AG09319 (cell line): ENCODE measurements around the gene FFAR2.

ENCODE experiments used
- DNase-seq: peaks from one replicate; pipeline ENCODE4 v3.0.0-alpha.2; 2010; ENCODE audit warnings: low read depth; ENCODE audit errors: extremely low read depth
- TF ChIP-seq, protein P1 (sequence below): IDR thresholded peaks from 2 replicates; pipeline ENCODE4 v1.5.1; 2011; ENCODE audit warnings: low read depth, mild to moderate bottlenecking, inconsistent platforms, low read length, moderate library complexity

FFAR2 gene

DNA sequence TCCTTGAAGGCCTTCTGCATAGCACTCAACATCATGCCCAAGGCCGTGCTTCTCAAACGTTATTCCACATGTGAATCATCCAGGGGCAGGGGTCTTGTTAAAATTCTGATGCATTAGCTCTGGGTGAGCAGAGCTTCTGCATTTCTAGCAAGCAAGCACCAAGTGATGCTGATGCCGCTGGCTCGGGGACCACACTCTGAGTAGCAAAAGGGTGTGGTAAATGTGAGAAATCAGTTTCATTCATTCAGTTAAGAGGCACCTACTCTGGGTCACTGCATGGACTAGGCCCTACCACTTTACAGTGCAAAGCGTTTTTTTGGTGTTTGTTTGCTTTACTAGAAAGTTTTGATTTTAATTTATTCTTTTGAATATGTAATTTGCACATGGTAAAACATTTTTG is 35.0 kb downstream of the FFAR2 start:
- TF ChIP-seq, protein P1, sequence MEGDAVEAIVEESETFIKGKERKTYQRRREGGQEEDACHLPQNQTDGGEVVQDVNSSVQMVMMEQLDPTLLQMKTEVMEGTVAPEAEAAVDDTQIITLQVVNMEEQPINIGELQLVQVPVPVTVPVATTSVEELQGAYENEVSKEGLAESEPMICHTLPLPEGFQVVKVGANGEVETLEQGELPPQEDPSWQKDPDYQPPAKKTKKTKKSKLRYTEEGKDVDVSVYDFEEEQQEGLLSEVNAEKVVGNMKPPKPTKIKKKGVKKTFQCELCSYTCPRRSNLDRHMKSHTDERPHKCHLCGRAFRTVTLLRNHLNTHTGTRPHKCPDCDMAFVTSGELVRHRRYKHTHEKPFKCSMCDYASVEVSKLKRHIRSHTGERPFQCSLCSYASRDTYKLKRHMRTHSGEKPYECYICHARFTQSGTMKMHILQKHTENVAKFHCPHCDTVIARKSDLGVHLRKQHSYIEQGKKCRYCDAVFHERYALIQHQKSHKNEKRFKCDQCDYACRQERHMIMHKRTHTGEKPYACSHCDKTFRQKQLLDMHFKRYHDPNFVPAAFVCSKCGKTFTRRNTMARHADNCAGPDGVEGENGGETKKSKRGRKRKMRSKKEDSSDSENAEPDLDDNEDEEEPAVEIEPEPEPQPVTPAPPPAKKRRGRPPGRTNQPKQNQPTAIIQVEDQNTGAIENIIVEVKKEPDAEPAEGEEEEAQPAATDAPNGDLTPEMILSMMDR, result no peak
- no peak for DNase-seq

DNA sequence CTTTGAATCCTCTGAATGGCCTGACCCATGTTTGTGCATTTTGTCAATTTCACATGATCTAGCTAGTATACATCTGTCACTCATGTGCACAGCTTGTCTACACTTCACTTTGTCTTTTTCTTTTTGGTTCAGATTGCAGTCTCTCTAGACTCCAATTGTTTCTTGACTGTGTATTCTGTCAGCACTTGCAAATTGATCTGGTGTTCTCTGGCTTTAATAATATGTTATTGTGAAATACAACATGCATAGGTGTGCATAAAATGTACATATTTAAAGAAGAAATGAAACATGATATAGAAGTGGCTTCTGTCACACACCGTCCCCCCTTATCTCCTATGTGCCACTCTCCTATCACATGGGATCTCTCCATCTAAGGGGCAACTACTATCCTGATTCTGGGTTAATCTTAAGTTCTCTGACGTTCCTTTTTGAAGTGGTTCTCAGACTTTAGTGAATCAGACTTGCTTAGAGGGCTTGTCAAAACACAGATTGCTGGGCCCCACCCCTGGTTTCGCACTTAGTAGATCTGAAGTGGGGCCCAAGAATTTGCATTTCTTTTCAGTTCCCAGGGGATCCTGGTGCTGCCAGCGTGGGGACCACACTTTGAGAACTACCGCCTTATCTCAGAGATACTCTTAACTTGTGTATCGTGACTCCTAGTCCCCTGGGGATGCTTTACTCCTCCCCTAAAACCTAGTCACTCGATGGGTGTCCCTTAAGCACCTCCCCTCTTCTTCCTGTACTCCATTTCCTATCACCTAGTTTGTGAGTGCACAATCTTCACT is 36.4 kb downstream of the FFAR2 start:
- TF ChIP-seq, protein P1, result no peak

DNA sequence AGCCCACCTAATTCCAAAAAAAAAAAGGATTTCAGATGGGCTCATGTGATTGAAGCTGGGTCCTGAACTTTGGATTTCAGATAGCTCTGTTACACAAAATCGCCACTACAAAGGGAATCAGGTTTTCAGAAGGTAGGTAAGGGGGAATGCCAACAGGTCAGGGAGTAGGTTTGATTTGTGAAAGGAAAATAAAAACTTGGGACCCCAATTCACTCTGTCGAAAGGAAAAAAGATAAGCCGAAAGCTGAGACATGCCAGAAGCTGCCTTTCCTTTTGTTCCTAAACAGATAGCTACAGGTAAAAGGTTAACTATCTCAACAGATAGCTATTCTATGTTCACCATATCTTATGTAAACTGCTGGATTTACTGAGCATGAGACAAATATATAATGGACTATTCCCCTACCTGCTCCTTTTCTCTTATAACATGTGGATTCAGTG is 38.2 kb downstream of the FFAR2 start:
- TF ChIP-seq, protein P1, result no peak
- DNase-seq, result no peak

More for the DNA sequence above, 36.4 kb downstream of the FFAR2 start:
- no peak for DNase-seq

DNA sequence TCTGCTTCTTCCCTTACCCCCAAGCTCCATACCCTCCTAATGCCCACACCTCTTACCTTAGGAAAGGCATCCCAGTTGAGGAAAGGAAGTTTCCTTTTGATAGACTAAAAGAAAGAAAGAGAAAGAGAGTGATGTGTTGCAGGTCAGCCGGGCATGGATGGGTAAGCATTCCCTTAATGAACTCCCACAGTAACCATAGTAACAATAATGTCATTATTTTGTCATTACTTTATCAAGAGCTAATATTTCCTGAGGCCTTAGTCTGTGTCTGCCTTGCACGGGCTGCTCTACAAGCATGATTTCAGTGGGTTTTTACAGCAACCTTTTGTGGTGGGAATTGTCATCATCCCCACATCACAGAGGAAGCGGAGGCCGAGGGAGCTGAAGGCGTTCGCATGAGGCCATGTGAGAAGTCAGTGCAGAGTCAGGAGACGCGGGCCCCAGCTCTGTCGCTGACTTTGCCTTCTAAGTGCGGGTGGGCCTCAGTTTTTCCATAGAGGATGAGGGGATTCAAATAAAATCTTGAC is 39.7 kb downstream of the FFAR2 start:
- DNase-seq, result no peak
- TF ChIP-seq, protein P1, result no peak

DNA sequence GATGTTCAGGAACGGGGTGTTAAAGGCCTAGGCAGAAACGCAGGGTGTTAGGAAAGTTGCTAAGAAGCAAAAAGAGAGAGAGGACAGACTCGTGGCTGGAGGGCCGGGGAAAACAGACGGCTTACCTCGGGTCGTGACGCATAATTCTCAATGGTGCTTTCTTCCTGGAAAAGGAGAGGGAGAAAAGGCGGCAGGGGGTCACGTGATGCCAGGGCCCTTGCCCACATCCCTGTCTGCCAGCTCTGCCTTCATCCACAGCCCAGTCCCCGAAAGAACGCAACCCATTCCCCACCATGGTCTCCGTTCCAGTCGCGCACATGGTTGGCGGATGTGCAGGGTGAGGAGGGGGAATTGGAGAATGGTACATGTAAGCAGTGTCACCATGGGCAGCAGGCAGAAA is 40.6 kb downstream of the FFAR2 start:
- DNase-seq, result no peak
- TF ChIP-seq, protein P1, result no peak

DNA sequence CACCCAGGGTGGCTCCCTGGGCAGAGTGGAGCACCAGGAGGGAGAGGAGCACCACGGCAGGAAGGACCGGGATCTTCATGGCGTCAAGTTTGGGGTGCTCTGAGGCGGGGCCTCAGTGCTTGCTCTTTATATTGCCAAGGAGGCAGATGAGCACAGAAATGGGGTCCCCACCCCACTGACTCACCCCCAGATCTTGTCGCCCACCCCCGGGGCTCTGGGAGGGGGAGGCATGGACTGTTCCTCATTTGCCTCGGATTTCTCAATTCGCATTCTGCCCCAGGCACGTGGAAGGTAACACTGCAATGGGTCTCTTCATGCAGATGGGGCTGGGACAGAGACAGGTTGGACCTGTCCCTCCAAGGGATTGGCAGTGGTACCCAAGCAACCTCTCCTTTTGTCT is 42.3 kb downstream of the FFAR2 start, which contains the start of gene KRTDAP:
Gene KRTDAP, minus strand, starts transcription at position 101 of the 400 bp plus-strand sequence. Its CDS starts 22 bp downstream, at position 79.
- no peak for DNase-seq
- TF ChIP-seq, protein P1, result no peak

DNA sequence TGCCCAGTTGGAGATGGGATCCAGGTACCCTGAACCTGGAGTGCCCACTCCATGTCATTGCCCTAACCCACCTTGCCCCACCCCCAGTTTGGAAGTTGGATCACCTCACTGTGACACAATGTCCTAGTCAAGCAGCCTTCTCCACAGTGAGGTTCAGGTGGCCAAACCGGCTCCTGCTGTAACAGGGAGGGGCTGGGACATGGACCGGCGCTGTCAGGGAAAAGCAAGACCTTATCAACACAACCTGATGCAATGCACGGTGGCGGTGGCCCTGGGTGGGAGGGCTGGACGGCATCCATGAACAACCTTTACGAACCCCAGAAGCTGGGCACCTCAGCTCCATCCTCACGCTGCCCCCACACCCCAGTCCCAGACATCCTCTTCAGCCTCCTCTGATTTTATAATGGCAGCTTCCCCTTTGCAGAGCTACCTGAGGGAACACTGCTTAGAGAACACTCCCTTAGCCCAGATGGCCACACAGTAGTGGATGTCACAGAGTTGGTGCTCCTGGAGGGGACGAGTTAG is 43.8 kb downstream of the FFAR2 start:
- no peak for DNase-seq
- TF ChIP-seq, protein P1, result no peak
